ENCODE results near the gene EXOC6B. TPM values are rescaled to one million over a fixed set of nuclear protein-coding genes. Genes with fewer than 3 reads are reported as not detected.

EXOC6B gene
- total RNA-seq, 1 experiment from 2014 or later: 40.1 TPM

GRCh38 chr2:72630767-72631166, 195.1 kb downstream of the EXOC6B start:
- Histone ChIP-seq H3K23ac (ENCODE audit: insufficient read length, low read depth, low read length) (no peak overlapping the region), H3K27ac (ENCODE audit: insufficient read length, low read depth, low read length) (no peak overlapping the region), H4K20me1 (ENCODE audit: control insufficient read depth, insufficient read depth, insufficient read length) (no peaks in the 10 kb centered on the region), H2BK12ac (ENCODE audit: insufficient read length, low read depth, low read length) (no peak overlapping the region), H2BK15ac (ENCODE audit: low read depth, low read length) (no peak overlapping the region), H2BK5ac (ENCODE audit: insufficient read length, low read length) (no peak overlapping the region), H3K4me2 (ENCODE audit: insufficient read depth, insufficient read length, low read length) (no peak overlapping the region), H2AFZ (ENCODE audit: low read length) (no peak overlapping the region), H3T11ph (ENCODE audit: low read length) (no peak overlapping the region), H4K91ac (ENCODE audit: insufficient read length, low read depth, low read length) (no peak overlapping the region), H2AK5ac (ENCODE audit: insufficient read length, low read length) (no peak overlapping the region), H4K8ac (replicated peaks; ENCODE audit: insufficient read length, low read depth, low read length) (no peak overlapping the region), H3K23me2 (ENCODE audit: insufficient read length, low read depth, low read length, poor library complexity, severe bottlenecking) (no peaks in the 10 kb centered on the region), H3K79me1 (ENCODE audit: insufficient read depth, low read depth, low read length, poor library complexity, severe bottlenecking) (no peaks in the 10 kb centered on the region), H2BK120ac (ENCODE audit: low read depth, low read length, poor library complexity, severe bottlenecking) (no peak overlapping the region), H3K18ac (ENCODE audit: insufficient read length, low read depth, low read length) (no peak overlapping the region), H2BK20ac (ENCODE audit: low read depth, low read length, poor library complexity, severe bottlenecking) (no peak overlapping the region), H3K9me3 (ENCODE audit: control insufficient read depth, low read depth, low read length) (no peaks in the 10 kb centered on the region), H3K4ac (ENCODE audit: low read depth, low read length) (no peak overlapping the region), H3K56ac (ENCODE audit: insufficient read length, low read depth, low read length) (no peak overlapping the region), H3K9ac (ENCODE audit: extremely low read depth, insufficient read length, low read length) (no peak overlapping the region), H3K27me3 (ENCODE audit: insufficient read depth, low read length) (no peaks in the 10 kb centered on the region), H3K79me2 (ENCODE audit: insufficient read depth, low read length) (no peaks in the 10 kb centered on the region), H3K14ac (ENCODE audit: insufficient read depth, low read length) (no peak overlapping the region), H4K5ac (ENCODE audit: insufficient read length, low read depth, low read length) (no peak overlapping the region), H3K4me1 (ENCODE audit: insufficient read depth, low read length) (no peaks in the 10 kb centered on the region; the same call in 1 of the 2 replicates)
- H3K4me1 Mint-ChIP-seq: peaks cover 14% of the 10 kb centered on the region in 2 experiments
- no peak for DNase-seq
- H3K36me3 Mint-ChIP-seq (ENCODE audit: insufficient read depth in 1 of 3, low read depth in 3 of 3): no peaks in the 10 kb centered on the region
- no peak overlapping the region for H3K27ac Mint-ChIP-seq
- H3K27me3 Mint-ChIP-seq (ENCODE audit: low read depth): no peaks in the 10 kb centered on the region
- no peak for TF ChIP-seq CTCF (conservative IDR thresholded peaks at IDR 0.05)
- H3K9me3 Mint-ChIP-seq: no peaks in the 10 kb centered on the region
- H3K4me3 Mint-ChIP-seq: no peak overlapping the region
- WGBS (ENCODE audit: extremely low coverage, insufficient read length, low lambda C conversion rate): no CpG with 5 or more reads among the region's 2 CpGs
